DND-41 (cell line): ENCODE results near the gene SIRT6.

Experiments used
- EZH2 ChIP-seq: IDR thresholded peaks from 3 replicates; pipeline ENCODE4 v1.6.1; 2012; ENCODE audit warnings: borderline replicate concordance, low read depth, mild to moderate bottlenecking, moderate library complexity, low read length, inconsistent platforms; ENCODE audit not compliant: severe bottlenecking
- TF ChIP-seq, protein P1 (sequence below): IDR thresholded peaks from 2 replicates; pipeline ENCODE4 v1.5.1; 2012; ENCODE audit warnings: borderline replicate concordance, low read length, moderate library complexity, mild to moderate bottlenecking; ENCODE audit not compliant: poor library complexity, severe bottlenecking; ENCODE audit errors: extremely low read depth

DNA sequence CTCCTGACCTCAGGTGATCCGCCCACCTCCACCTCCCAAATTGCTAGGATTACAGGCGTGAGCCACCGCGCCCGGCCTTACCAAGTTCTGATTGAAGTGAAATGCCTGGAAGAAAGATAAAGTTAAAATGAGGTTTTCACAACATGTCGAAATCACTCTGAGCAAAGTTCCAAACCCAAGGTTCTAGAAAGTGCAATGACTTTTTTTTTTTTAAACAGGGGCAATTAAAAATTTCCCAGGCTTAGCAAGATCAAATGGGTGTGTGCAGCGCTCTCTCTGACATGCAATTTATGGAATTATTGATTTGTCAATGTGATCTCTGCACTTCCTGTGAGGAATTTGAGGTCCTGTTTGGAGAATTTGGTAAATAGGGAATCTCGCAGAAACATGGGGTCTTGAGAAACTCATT, 45.7 kb downstream of the SIRT6 start:
- TF ChIP-seq, protein P1, sequence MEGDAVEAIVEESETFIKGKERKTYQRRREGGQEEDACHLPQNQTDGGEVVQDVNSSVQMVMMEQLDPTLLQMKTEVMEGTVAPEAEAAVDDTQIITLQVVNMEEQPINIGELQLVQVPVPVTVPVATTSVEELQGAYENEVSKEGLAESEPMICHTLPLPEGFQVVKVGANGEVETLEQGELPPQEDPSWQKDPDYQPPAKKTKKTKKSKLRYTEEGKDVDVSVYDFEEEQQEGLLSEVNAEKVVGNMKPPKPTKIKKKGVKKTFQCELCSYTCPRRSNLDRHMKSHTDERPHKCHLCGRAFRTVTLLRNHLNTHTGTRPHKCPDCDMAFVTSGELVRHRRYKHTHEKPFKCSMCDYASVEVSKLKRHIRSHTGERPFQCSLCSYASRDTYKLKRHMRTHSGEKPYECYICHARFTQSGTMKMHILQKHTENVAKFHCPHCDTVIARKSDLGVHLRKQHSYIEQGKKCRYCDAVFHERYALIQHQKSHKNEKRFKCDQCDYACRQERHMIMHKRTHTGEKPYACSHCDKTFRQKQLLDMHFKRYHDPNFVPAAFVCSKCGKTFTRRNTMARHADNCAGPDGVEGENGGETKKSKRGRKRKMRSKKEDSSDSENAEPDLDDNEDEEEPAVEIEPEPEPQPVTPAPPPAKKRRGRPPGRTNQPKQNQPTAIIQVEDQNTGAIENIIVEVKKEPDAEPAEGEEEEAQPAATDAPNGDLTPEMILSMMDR = no peak
- no peak for TF ChIP-seq EZH2
